AG04450 (cell line): Measurements from ENCODE around the gene VWCE. TPM values are rescaled to one million over a fixed set of nuclear protein-coding genes. Genes with fewer than 3 reads are reported as not detected.
"Not testable (repeated sequence)": the region's sequence is repeated elsewhere in the genome, so short reads cannot be mapped to it uniquely, and the experiment has no call there.

Experiments used
- CTCF ChIA-PET: fragments of 300-600, 350-600 bp; formaldehyde crosslinking; extraction: SDS; loops from one replicate; lab custom pipeline; 2022; ENCODE audit warnings: antibody characterized with exemption, inconsistent platforms; lab: Charles Lee
- POLR2A ChIA-PET: fragments of 350-600 bp; formaldehyde crosslinking; extraction: SDS; loops from one replicate; lab custom pipeline; 2021; ENCODE audit warnings: antibody characterized with exemption, inconsistent platforms; lab: Yijun Ruan, JAX
- DNase-seq: peaks from one replicate; pipeline ENCODE4 v3.0.0-alpha.2; 2011; ENCODE audit warnings: low read depth, low spot score
- H3K27ac ChIP-seq: one replicate; pipeline ENCODE4 v1.5.1; 2012; ENCODE audit warnings: low read depth, low read length, control low read depth
- H3K27me3 ChIP-seq: one replicate; pipeline ENCODE4 v1.6.0; 2012; ENCODE audit warnings: low read length; ENCODE audit not compliant: control insufficient read depth, insufficient read depth
- H3K4me3 ChIP-seq: 2 replicates; pipeline ENCODE4 v1.5.1; 2011; ENCODE audit warnings: mild to moderate bottlenecking, low read depth, low read length, control low read depth
- H3K9me3 ChIP-seq: 2 replicates; pipeline ENCODE4 v1.5.1; 2012; ENCODE audit warnings: low read length; ENCODE audit not compliant: control insufficient read depth, insufficient read depth
- CTCF ChIP-seq: IDR thresholded peaks from 2 replicates; pipeline ENCODE4 v1.5.1; 2011; ENCODE audit warnings: low read depth, low read length, control low read depth, inconsistent platforms
- polyA plus RNA-seq: library from polyadenylated mRNA; depleted of rRNA; stranded (reverse); fragments of >200 nt; gene quantifications from 2 replicates; pipeline ENCODE4 v1.2.3, GENCODE V29; 2011

Gene VWCE
- polyA plus RNA-seq, 1 experiment, result 1.4 TPM

- Histone ChIP-seq H3K27ac (no peak overlapping the region), H3K4me3 (no peak overlapping the region), H3K9me3 (no peaks in the 10 kb centered on the region), H3K27me3 (peaks cover 6% of the 10 kb centered on the region)
- peak; percentile 93 for TF ChIP-seq CTCF
- CTCF ChIA-PET, result interaction anchor here (0.6 to 3.0 kb wide), 19 partner anchors 9 to 384 kb away, joined by 3 to 23 read pairs (median 4); partner anchors contain the start of gene VWCE
- DNase-seq, result peak; percentile 27
- POLR2A ChIA-PET, result no interaction called here
Observed at GRCh38 chr11:61254403-61255025, 40.6 kb downstream of the VWCE start.

- not testable (repeated sequence) for H3K9me3 ChIP-seq, H3K4me3 ChIP-seq, H3K27ac ChIP-seq, DNase-seq
- peaks cover 11% of the 10 kb centered on the region for H3K27me3 ChIP-seq
- CTCF ChIA-PET, result interaction anchor here (0.6 to 1.9 kb wide), 4 partner anchors 43 to 140 kb away, joined by 3 to 5 read pairs (median 4); partner anchors contain the start of genes TMEM216 and VWCE
- POLR2A ChIA-PET, result interaction anchor here (0.6 kb wide), 1 partner anchor 130 kb away, joined by 3 read pairs; no protein-coding TSS in a partner anchor
Observed at GRCh38 chr11:61252332-61252731, 42.8 kb downstream of the VWCE start.

GRCh38 chr11:61250796-61251765 lies 44.0 kb downstream of the VWCE start:
- H3K9me3 ChIP-seq, POLR2A ChIA-PET, H3K4me3 ChIP-seq, DNase-seq, H3K27ac ChIP-seq: not testable (repeated sequence)
- H3K27me3 ChIP-seq, result peaks cover 11% of the 10 kb centered on the region
- CTCF ChIA-PET, result interaction anchor here (0.6 to 1.9 kb wide), 5 partner anchors 9 to 141 kb away, joined by 3 to 5 read pairs (median 4); partner anchors contain the start of genes TMEM216 and VWCE

GRCh38 chr11:61249201-61249600 lies 45.9 kb downstream of the VWCE start:
- POLR2A ChIA-PET, H3K27ac ChIP-seq, CTCF ChIA-PET, DNase-seq, H3K9me3 ChIP-seq, H3K4me3 ChIP-seq: not testable (repeated sequence)
- peaks cover 11% of the 10 kb centered on the region for H3K27me3 ChIP-seq

- POLR2A ChIA-PET, H3K4me3 ChIP-seq, H3K27ac ChIP-seq, H3K9me3 ChIP-seq, DNase-seq, CTCF ChIA-PET: not testable (repeated sequence)
- peaks cover 11% of the 10 kb centered on the region for H3K27me3 ChIP-seq
Observed at GRCh38 chr11:61248071-61248470, 47.0 kb downstream of the VWCE start.

GRCh38 chr11:61245284-61245964 lies 49.7 kb downstream of the VWCE start:
- H3K27ac ChIP-seq, DNase-seq, CTCF ChIA-PET, H3K27me3 ChIP-seq, H3K4me3 ChIP-seq, POLR2A ChIA-PET, H3K9me3 ChIP-seq: not testable (repeated sequence)

GRCh38 chr11:61241526-61241925 lies 53.6 kb downstream of the VWCE start:
- H3K27ac ChIP-seq, CTCF ChIA-PET, H3K27me3 ChIP-seq, DNase-seq, POLR2A ChIA-PET, H3K9me3 ChIP-seq, H3K4me3 ChIP-seq: not testable (repeated sequence)

- H3K27me3 ChIP-seq, H3K27ac ChIP-seq, POLR2A ChIA-PET, CTCF ChIA-PET, H3K9me3 ChIP-seq, H3K4me3 ChIP-seq, DNase-seq: not testable (repeated sequence)
Observed at GRCh38 chr11:61240875-61241274, 54.2 kb downstream of the VWCE start, which contains the start of gene PGA5. Gene PGA5, plus strand, starts transcription at chr11:61241175. Its CDS starts 52 bp downstream, at chr11:61241227.

GRCh38 chr11:61240288-61240687 lies 54.8 kb downstream of the VWCE start:
- H3K9me3 ChIP-seq, POLR2A ChIA-PET, H3K27me3 ChIP-seq, CTCF ChIA-PET, DNase-seq, H3K27ac ChIP-seq, H3K4me3 ChIP-seq: not testable (repeated sequence)

GRCh38 chr11:61237130-61237529 lies 58.0 kb downstream of the VWCE start:
- H3K9me3 ChIP-seq, H3K4me3 ChIP-seq, H3K27ac ChIP-seq, CTCF ChIA-PET, POLR2A ChIA-PET, H3K27me3 ChIP-seq, DNase-seq: not testable (repeated sequence)
